WI38 (cell line): ENCODE measurements around the gene IL4I1.

Experiments
- H3K4me3 ChIP-seq: 2 replicates; pipeline ENCODE4 v1.5.1; 2011; ENCODE audit warnings: low read depth, mild to moderate bottlenecking, control low read depth, low read length
- CTCF ChIP-seq: IDR thresholded peaks from 2 replicates; pipeline ENCODE4 v1.5.1; 2012; ENCODE audit warnings: low read depth, mild to moderate bottlenecking, control low read depth, low read length

Gene IL4I1

GRCh38 chr19:49879243-49879963 is 17.3 kb downstream of the IL4I1 start:
- H3K4me3 ChIP-seq = no peak overlapping the region
- TF ChIP-seq CTCF = no peak

- no peak for TF ChIP-seq CTCF
- peak overlapping the region; percentile 89 for H3K4me3 ChIP-seq
Observed at GRCh38 chr19:49878744-49879070, 18.0 kb downstream of the IL4I1 start.

GRCh38 chr19:49877879-49878743 is 18.6 kb downstream of the IL4I1 start:
- peak overlapping the region; percentile 89 for H3K4me3 ChIP-seq
- TF ChIP-seq CTCF = no peak

- TF ChIP-seq CTCF = no peak
- H3K4me3 ChIP-seq = peak within 1 kb of the TSS; percentile 89
Observed at GRCh38 chr19:49877020-49877878, 19.4 kb downstream of the IL4I1 start, which contains the start of the genes AKT1S1 and TBC1D17. TSS of gene AKT1S1 (minus strand) at chr19:49877355. CDS start at chr19:49873295, 4,060 bp downstream. TSS of gene TBC1D17 (plus strand) at chr19:49877702. CDS start at chr19:49877724, 22 bp downstream.

GRCh38 chr19:49876422-49877019 is 20.2 kb downstream of the IL4I1 start:
- H3K4me3 ChIP-seq = peak overlapping the region; percentile 89
- TF ChIP-seq CTCF = no peak

- no peak for TF ChIP-seq CTCF
- H3K4me3 ChIP-seq = peak overlapping the region; percentile 89
Observed at GRCh38 chr19:49875857-49876421, 20.7 kb downstream of the IL4I1 start.
